H1 (cell line): ENCODE measurements around the gene ADGRG1. TPM values are rescaled to one million over a fixed set of nuclear protein-coding genes. Genes with fewer than 3 reads are reported as not detected.

Experiments used
- CTCF ChIA-PET: fragments of 300-600 bp; sonication (Branson Sonifier 250); formaldehyde crosslinking; loops from one replicate; lab custom pipeline; 2021; ENCODE audit not compliant: partially characterized antibody; lab: Charles Lee
- POLR2A ChIA-PET: fragments of 300-600 bp; sonication (Branson Sonifier 250); formaldehyde crosslinking; loops from one replicate; lab custom pipeline; 2021; ENCODE audit warnings: inconsistent platforms; ENCODE audit not compliant: partially characterized antibody; lab: Charles Lee
- DNase-seq, 2 experiments: peaks; one replicate each; pipeline versions ENCODE4 v3.0.0 to v3.0.0-alpha.2; 2010 to 2022; ENCODE audit warnings: low spot score in 2 of 2, low read depth in 1 of 2, mixed read lengths in 1 of 2
- FAIRE-seq: peaks from 2 replicates; lab custom pipeline; 2011; peaks lifted over from hg19 to GRCh38; lab: Jason Lieb, UNC
- H2AFZ ChIP-seq: 2 replicates; pipeline ENCODE4 v1.8.1; 2012; ENCODE audit warnings: low read length, inconsistent platforms
- H2AK5ac ChIP-seq: 2 replicates; pipeline ENCODE4 v1.6.1; 2013; ENCODE audit warnings: low read depth, low read length
- H2BK120ac ChIP-seq: replicated peaks from 2 replicates; pipeline ENCODE3; 2013; ENCODE audit warnings: low read depth, low read length, inconsistent platforms
- H2BK12ac ChIP-seq: 2 replicates; pipeline ENCODE4 v1.6.1; 2013; ENCODE audit warnings: low read depth, low read length
- H2BK15ac ChIP-seq: 2 replicates; pipeline ENCODE4 v1.6.1; 2013; ENCODE audit warnings: low read length
- H2BK20ac ChIP-seq: 2 replicates; pipeline ENCODE4 v1.6.1; 2013; ENCODE audit warnings: low read length
- H2BK5ac ChIP-seq: 2 replicates; pipeline ENCODE4 v1.6.1; 2013; ENCODE audit warnings: low read depth, low read length
- H3K14ac ChIP-seq: 2 replicates; pipeline ENCODE4 v1.6.1; 2013; ENCODE audit warnings: inconsistent platforms; ENCODE audit not compliant: insufficient read length
- H3K18ac ChIP-seq: 2 replicates; pipeline ENCODE4 v1.6.1; 2013; ENCODE audit warnings: low read length; ENCODE audit errors: extremely low read depth
- H3K23ac ChIP-seq: 2 replicates; pipeline ENCODE4 v1.6.1; 2013; ENCODE audit warnings: inconsistent platforms; ENCODE audit not compliant: insufficient read length
- H3K23me2 ChIP-seq: 2 replicates; pipeline ENCODE4 v1.6.1; 2013; ENCODE audit warnings: low read depth, low read length
- H3K27ac ChIP-seq: 2 replicates; pipeline ENCODE4 v1.6.1; 2011; ENCODE audit warnings: low read depth, low read length, inconsistent platforms
- H3K27me3 ChIP-seq, 4 experiments: replicated peaks in 1 of 4; 1 replicate in 1 of 4; 2 replicates in 3 of 4; pipeline versions ENCODE4 v1.6.1 to v1.8.1; 2011 to 2013; ENCODE audit warnings: low read length in 3 of 4, mild to moderate bottlenecking in 3 of 4, inconsistent platforms in 2 of 4, mixed read lengths in 2 of 4, moderate library complexity in 1 of 4; ENCODE audit not compliant: control insufficient read depth in 3 of 4, insufficient read depth in 3 of 4; ENCODE audit errors: extremely low read depth in 1 of 4
- H3K36me3 ChIP-seq, 4 experiments: 2 replicates each; pipeline versions ENCODE4 v1.6.1 to v1.8.1; 2011 to 2013; ENCODE audit warnings: mild to moderate bottlenecking in 4 of 4, low read length in 3 of 4, moderate library complexity in 2 of 4, control low read depth in 1 of 4, inconsistent platforms in 1 of 4; ENCODE audit not compliant: insufficient read depth in 4 of 4, control insufficient read depth in 2 of 4
- H3K4ac ChIP-seq: replicated peaks from 2 replicates; pipeline ENCODE3; 2013; ENCODE audit warnings: low read length, low read depth, mixed read lengths, inconsistent platforms; ENCODE audit not compliant: insufficient read length
- H3K4me1 ChIP-seq, 4 experiments: replicated peaks in 1 of 4; 1 replicate in 1 of 4; 2 replicates in 3 of 4; pipeline versions ENCODE4 v1.6.1 to v1.8.1; 2011 to 2013; ENCODE audit warnings: low read length in 3 of 4, inconsistent platforms in 2 of 4, mixed read lengths in 1 of 4; ENCODE audit not compliant: insufficient read depth in 4 of 4, control insufficient read depth in 3 of 4
- H3K4me2 ChIP-seq, 2 experiments: 2 replicates each; pipeline versions ENCODE4 v1.6.1 to v1.8.1; 2011 to 2013; ENCODE audit warnings: low read depth in 2 of 2, low read length in 2 of 2, control low read depth in 1 of 2, inconsistent platforms in 1 of 2, mild to moderate bottlenecking in 1 of 2; ENCODE audit not compliant: insufficient read depth in 1 of 2
- H3K4me3 ChIP-seq, 4 experiments: fragments of 200-600, 300-600 bp in 1 of 4; sonication (generic), shearing (Covaris generic), sonication (Bioruptor Twin) in 1 of 4; 2 replicates each; pipeline versions ENCODE4 v1.5.1 to v1.8.1; 2011 to 2016; ENCODE audit warnings: low read length in 4 of 4, low read depth in 3 of 4, control low read depth in 2 of 4, inconsistent platforms in 2 of 4, mild to moderate bottlenecking in 2 of 4, mixed read lengths in 1 of 4, moderate library complexity in 1 of 4; ENCODE audit not compliant: insufficient read depth in 2 of 4; ENCODE audit errors: extremely low read depth in 1 of 4
- H3K56ac ChIP-seq: replicated peaks from 2 replicates; pipeline ENCODE3; 2013; ENCODE audit warnings: low read depth, mild to moderate bottlenecking, mixed read lengths, low read length, inconsistent platforms; ENCODE audit not compliant: insufficient read length
- H3K79me1 ChIP-seq: 2 replicates; pipeline ENCODE4 v1.6.1; 2013; ENCODE audit warnings: low read depth, low read length, control low read depth
- H3K79me2 ChIP-seq, 2 experiments: 2 replicates each; pipeline versions ENCODE4 v1.6.1 to v1.8.1; 2012 to 2013; ENCODE audit warnings: low read length in 2 of 2, mild to moderate bottlenecking in 2 of 2, inconsistent platforms in 1 of 2; ENCODE audit not compliant: insufficient read depth in 2 of 2, control insufficient read depth in 1 of 2
- H3K9ac ChIP-seq, 4 experiments: replicated peaks in 1 of 4; 1 replicate in 1 of 4; 2 replicates in 3 of 4; pipeline versions ENCODE4 v1.6.1 to v1.8.1; 2011 to 2013; ENCODE audit warnings: low read depth in 3 of 4, low read length in 3 of 4, control low read depth in 2 of 4, mild to moderate bottlenecking in 2 of 4, moderate library complexity in 2 of 4, inconsistent platforms in 1 of 4; ENCODE audit errors: extremely low read depth in 1 of 4
- H3K9me3 ChIP-seq, 2 experiments: 2 replicates each; pipeline versions ENCODE4 v1.6.1 to v1.8.1; 2012 to 2013; ENCODE audit warnings: mild to moderate bottlenecking in 2 of 2, moderate library complexity in 2 of 2, control low read depth in 1 of 2, inconsistent platforms in 1 of 2, low read depth in 1 of 2, low read length in 1 of 2, mixed read lengths in 1 of 2; ENCODE audit not compliant: insufficient read depth in 2 of 2
- H4K20me1 ChIP-seq, 2 experiments: replicated peaks in 1 of 2; 2 replicates each; pipeline versions ENCODE3 to v1.8.1; 2011 to 2013; ENCODE audit warnings: inconsistent platforms in 2 of 2, low read length in 2 of 2, mild to moderate bottlenecking in 1 of 2; ENCODE audit not compliant: insufficient read depth in 2 of 2, control insufficient read depth in 1 of 2
- H4K5ac ChIP-seq: 2 replicates; pipeline ENCODE4 v1.6.1; 2013; ENCODE audit warnings: low read length, low read depth, mixed read lengths, inconsistent platforms; ENCODE audit not compliant: insufficient read length
- H4K8ac ChIP-seq: 2 replicates; pipeline ENCODE4 v1.8.0; 2013; ENCODE audit warnings: mild to moderate bottlenecking, moderate library complexity, low read length, inconsistent platforms; ENCODE audit not compliant: insufficient read depth; ENCODE audit errors: extremely low read depth
- H4K91ac ChIP-seq: replicated peaks from 2 replicates; pipeline ENCODE3; 2013; ENCODE audit warnings: low read length, mixed read lengths, inconsistent platforms; ENCODE audit not compliant: insufficient read length
- JUND ChIP-seq: IDR thresholded peaks from 2 replicates; pipeline ENCODE4 v1.6.1; 2011; ENCODE audit warnings: mild to moderate bottlenecking, improper control_type of control experiment, low read length
- RXRA ChIP-seq: IDR thresholded peaks from 2 replicates; pipeline ENCODE4 v1.6.1; 2011; ENCODE audit warnings: low read depth, mild to moderate bottlenecking, low read length, moderate library complexity; ENCODE audit not compliant: insufficient read depth
- SUZ12 ChIP-seq: fragments of 200-600 bp; sonication (generic); IDR thresholded peaks from 2 replicates; pipeline ENCODE4 v1.6.1; 2012; ENCODE audit warnings: mild to moderate bottlenecking, inconsistent platforms, low read length, moderate library complexity, mixed read lengths
- TBP ChIP-seq: IDR thresholded peaks from 2 replicates; pipeline ENCODE4 v1.6.1; 2011; ENCODE audit warnings: low read depth, low read length, improper control_type of control experiment
- WGBS, 2 experiments: shearing (Covaris generic) in 1 of 2; methylation state at CpG; one replicate each; pipeline versions ENCODE4 v1.1.6 to v1.1.7; 2013 to 2015; ENCODE audit warnings: low lambda C conversion rate in 2 of 2, mixed read lengths in 2 of 2, inconsistent platforms in 1 of 2, low coverage in 1 of 2, missing lambda C conversion rate in 1 of 2; ENCODE audit not compliant: insufficient replicate concordance in 2 of 2, insufficient coverage in 1 of 2, insufficient read length in 1 of 2; ENCODE audit errors: extremely low coverage in 1 of 2, missing lambda C conversion rate in 1 of 2; 5-methylcytosine and 5-hydroxymethylcytosine counted together
- polyA plus RNA-seq, 7 experiments: library from polyadenylated mRNA; depleted of rRNA in 3 of 7; stranded (reverse) in 5 of 7; unstranded in 2 of 7; fragments of >200 nt in 5 of 7; fragments of 200-250 nt in 2 of 7; gene quantifications; 1 replicate in 5 of 7; 2 replicates in 1 of 7; 4 replicates in 1 of 7; pipeline versions ENCODE4 v1.2.1 to v1.2.3, GENCODE V29; 2011 to 2013; ENCODE audit warnings: missing spikeins in 2 of 7, mixed read lengths in 2 of 7
- total RNA-seq: library from RNA; stranded (reverse); fragmentation: NEBNext Ultra II Directional; extraction: Animal tissue kit (Norgen Biotek cat#: 25700); gene quantifications from 2 replicates; pipeline ENCODE4 v1.2.1, GENCODE V29; 2021
- TF ChIP-seq, protein P1 (sequence below): IDR thresholded peaks from 2 replicates; pipeline ENCODE4 v1.6.1; 2012; ENCODE audit warnings: inconsistent platforms

The ADGRG1 gene
- total and polyA plus RNA-seq, 2 of the 8 experiments (the other 6 are each of a cell fraction or from before 2014, with no cell fraction given), result 1.3 to 2.6 TPM

DNA sequence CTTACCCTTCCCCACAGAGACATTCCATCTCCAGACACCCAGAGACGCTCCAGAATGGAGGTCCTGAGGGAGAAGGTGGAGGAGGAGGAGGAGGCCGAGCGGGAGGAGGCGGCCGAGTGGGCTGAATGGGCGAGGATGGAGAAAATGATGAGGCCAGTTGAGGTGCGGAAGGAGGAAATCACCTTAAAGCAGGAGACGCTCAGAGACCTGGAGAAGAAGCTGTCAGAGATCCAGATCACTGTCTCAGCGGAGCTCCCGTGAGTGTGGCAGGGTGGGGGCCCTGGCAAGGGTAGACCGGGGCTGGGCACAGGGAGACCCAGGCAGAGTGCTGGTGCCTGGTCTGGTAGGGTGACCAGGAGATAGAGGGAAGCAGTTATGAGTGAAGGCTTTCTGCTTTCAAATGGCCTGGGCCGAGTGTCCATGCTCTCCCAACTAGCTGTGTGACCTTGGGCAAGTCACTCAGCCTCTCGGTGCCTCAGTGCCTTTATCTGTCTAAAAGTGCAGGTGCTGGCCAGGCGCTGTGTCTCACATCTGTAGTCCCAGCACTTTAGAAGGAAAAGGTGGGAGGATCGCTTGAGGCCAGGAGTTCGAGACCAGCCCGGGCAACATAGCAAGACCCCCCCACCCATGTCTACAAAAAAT, 69.6 kb downstream of the ADGRG1 start:
- Histone ChIP-seq H2AK5ac (no peak overlapping the region), H3K79me2 (no peaks in the 10 kb centered on the region), H2BK12ac (no peak overlapping the region), H4K5ac (no peak overlapping the region), H3K79me1 (no peaks in the 10 kb centered on the region), H3K4ac (no peak overlapping the region), H2BK20ac (no peak overlapping the region), H3K27me3 (no peaks in the 10 kb centered on the region), H4K20me1 (no peaks in the 10 kb centered on the region), H4K91ac (no peak overlapping the region), H2AFZ (no peak overlapping the region), H3K14ac (no peak overlapping the region), H3K18ac (no peak overlapping the region), H3K4me3 (no peak overlapping the region), H3K56ac (no peak overlapping the region), H2BK120ac (no peak overlapping the region), H3K9ac (no peak overlapping the region), H3K36me3 (no peaks in the 10 kb centered on the region), H3K23ac (no peak overlapping the region), H3K23me2 (0 out of 2 replicates have a peak, but pooled peaks cover 2% of the 10 kb centered on the region), H2BK15ac (no peak overlapping the region), H3K4me1 (no peaks in the 10 kb centered on the region; a peak in 1 of 7 replicates), H4K8ac (no peak overlapping the region), H2BK5ac (no peak overlapping the region), H3K4me2 (no peak overlapping the region), H3K9me3 (no peaks in the 10 kb centered on the region), H3K27ac (no peak overlapping the region)
- CTCF ChIA-PET, result interaction anchor here (1.3 to 1.5 kb wide), 2 partner anchors 25 to 49 kb away, joined by 4 read pairs; no protein-coding TSS in a partner anchor
- POLR2A ChIA-PET, result no interaction called here
- 89% methylated on average over 17 of the region's 17 CpGs; no CpG with 5 or more reads in 1 of the 2 experiments for WGBS, 2 experiments
- DNase-seq, result no peak
- no peak for FAIRE-seq
- no peak for TF ChIP-seq JUND
- no peak for TF ChIP-seq TBP
- TF ChIP-seq, protein P1, sequence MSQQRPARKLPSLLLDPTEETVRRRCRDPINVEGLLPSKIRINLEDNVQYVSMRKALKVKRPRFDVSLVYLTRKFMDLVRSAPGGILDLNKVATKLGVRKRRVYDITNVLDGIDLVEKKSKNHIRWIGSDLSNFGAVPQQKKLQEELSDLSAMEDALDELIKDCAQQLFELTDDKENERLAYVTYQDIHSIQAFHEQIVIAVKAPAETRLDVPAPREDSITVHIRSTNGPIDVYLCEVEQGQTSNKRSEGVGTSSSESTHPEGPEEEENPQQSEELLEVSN, result no peak
- no peak for TF ChIP-seq RXRA
- TF ChIP-seq SUZ12, result no peak
